ENCODE data around the gene GJB3.

The GJB3 gene

GRCh38 chr1:34833711-34834110, 52.7 kb downstream of the GJB3 start:
- no peak overlapping the region for H3K4me3 ChIP-seq (ENCODE audit: control insufficient read depth, low read depth, low read length)
- TF ChIP-seq CTCF (IDR thresholded peaks at IDR 0.05; ENCODE audit: control insufficient read depth, insufficient read depth, low read depth, low read length, missing control alignments) = no peak
- no peak for DNase-seq (ENCODE audit: low read depth)

All from AG09309 (cell line).